C4-2B (cell line): ENCODE data around the gene ASMTL.
"Not testable (repeated sequence)": the region's sequence is repeated elsewhere in the genome, so short reads cannot be mapped to it uniquely, and the experiment has no call there.

Experiments used
- H3K27ac ChIP-seq: fragments of 450-650 bp; 2 replicates; pipeline ENCODE4 v1.5.1; 2017
- CTCF ChIP-seq: fragments of 450-650 bp; conservative IDR thresholded peaks from 2 replicates; pipeline ENCODE4 v1.5.1; 2017; ENCODE audit warnings: mild to moderate bottlenecking
- ZFX ChIP-seq: fragments of 450-650 bp; IDR thresholded peaks from 2 replicates; pipeline ENCODE4 v1.6.1; 2017

The ASMTL gene

GRCh38 chrX:1450361-1451161, 2.1 kb downstream of the ASMTL start:
- no peak overlapping the region for H3K27ac ChIP-seq
- TF ChIP-seq ZFX, result no peak
- no peak for TF ChIP-seq CTCF

DNA sequence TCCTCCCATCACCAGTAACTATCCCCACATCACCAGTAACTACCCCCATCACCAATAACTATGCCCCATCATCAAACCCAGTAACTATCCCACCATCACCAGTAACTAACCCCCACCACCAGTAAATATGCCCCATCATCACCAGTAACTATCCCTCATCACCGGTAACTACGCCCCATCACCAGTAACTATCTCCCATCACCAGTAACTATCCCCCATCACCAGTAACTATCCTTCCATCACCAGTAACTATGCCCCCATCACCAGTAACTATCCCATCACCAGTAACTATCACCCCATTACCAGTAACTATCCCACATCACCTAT, 2.9 kb downstream of the ASMTL start:
- H3K27ac ChIP-seq, result no peak overlapping the region
- TF ChIP-seq ZFX (no peak), CTCF (no peak)

DNA sequence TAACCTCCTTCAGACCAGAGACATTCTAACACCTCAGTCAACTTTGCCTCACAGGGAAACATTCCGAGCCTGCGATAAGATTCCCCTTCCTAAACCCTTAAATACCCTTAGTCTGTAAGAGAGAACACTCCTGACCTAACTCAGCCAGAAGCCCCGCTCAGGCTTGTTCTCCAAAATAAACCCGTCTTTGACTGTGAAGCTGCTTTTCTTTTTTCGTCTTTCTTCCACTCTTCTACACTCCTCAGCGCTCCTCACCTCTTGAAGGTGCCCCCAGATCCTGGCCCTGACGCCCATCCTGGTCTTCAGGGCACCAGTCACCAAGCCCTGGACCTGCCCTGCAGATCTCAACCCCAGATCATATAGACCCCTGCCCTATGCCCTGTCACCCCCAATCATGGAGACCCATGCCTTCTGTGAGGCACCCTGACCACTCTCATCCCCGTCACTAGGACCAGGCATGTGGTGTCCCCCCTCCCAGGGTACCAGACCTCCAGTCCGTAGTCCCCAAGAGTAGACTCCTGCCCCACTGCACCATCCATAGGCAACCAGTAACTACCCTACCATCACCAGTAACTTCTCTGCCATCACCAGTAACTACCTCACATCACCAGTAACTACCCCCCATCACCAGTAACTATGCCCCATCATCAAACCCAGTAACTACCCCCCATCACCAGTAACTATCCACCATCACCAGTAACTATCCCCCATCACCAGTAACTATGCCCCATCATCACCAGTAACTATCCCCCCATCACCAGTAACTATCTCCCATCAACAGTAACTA, 3.5 kb downstream of the ASMTL start:
- TF ChIP-seq CTCF (no peak), ZFX (no peak)

DNA sequence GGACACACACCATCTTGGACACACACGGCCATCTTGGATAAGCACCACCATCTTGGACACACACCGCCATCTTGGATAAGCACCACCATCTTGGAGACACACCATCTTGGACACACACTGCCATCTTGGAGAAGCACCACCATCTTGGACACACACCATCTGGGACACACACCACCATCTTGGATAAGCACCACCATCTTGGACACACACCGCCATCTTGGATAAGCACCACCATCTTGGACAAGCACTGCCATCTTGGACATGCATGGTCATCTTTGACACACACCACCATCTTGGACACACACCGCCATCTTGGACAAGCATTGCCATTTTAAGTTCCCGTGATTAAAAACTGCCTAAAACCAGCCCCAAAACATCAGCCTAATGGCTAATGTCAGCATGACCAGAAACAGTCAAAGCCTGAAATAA, 4.1 kb downstream of the ASMTL start:
- not testable (repeated sequence) for H3K27ac ChIP-seq

More for the DNA sequence above, 3.5 kb downstream of the ASMTL start:
- H3K27ac ChIP-seq, result no peak overlapping the region

GRCh38 chrX:1447969-1448572, 4.6 kb downstream of the ASMTL start:
- H3K27ac ChIP-seq, result not testable (repeated sequence)

- H3K27ac ChIP-seq, result not testable (repeated sequence)
Observed at GRCh38 chrX:1446984-1447968, 5.4 kb downstream of the ASMTL start.

DNA sequence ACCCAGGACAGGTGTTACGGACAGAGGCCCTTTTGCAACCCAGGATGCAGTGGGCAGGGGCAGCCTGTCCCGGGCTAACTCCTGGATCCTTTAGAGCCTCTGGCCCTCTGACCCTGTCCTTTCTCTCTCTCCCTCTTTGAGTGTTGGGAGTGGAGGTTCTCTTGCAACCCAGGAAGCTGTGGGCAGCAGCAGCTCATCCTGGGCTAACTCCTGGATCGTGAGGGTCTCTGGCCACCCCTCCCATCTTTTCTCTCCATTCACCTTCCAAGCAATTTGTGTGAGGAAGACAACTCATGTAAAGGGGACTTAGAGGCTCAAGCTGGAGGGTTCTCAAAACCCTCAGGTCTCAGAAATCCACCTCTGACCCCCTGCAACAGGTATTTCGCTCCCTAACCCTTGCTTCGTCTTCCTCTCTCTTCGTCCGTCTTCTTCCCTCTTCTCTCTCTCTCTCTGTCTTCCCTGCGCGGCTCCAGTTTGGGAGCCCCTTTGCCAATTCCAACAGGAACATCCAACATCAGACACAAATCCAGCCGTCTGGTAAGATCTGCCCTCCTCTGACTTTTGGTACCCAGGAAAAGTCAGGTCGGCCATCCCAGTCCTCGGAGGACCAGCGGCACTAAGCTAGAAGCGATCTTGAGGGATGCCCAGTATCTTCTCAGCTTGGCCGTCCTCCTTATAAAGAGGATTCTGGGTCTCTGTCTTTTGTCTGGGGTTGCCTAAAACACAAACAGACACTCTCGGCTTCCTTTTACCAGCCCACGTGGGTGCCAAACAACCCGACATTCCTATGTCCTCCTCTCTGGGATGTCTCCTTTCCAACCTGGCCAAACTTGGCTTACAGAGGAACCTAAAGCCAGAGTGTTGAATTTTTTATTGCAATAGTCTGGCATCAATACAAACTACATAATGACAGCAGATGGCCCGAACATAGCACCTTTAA, 7.9 kb downstream of the ASMTL start:
- TF ChIP-seq CTCF (no peak), ZFX (no peak)
- H3K27ac ChIP-seq, result no peak overlapping the region

DNA sequence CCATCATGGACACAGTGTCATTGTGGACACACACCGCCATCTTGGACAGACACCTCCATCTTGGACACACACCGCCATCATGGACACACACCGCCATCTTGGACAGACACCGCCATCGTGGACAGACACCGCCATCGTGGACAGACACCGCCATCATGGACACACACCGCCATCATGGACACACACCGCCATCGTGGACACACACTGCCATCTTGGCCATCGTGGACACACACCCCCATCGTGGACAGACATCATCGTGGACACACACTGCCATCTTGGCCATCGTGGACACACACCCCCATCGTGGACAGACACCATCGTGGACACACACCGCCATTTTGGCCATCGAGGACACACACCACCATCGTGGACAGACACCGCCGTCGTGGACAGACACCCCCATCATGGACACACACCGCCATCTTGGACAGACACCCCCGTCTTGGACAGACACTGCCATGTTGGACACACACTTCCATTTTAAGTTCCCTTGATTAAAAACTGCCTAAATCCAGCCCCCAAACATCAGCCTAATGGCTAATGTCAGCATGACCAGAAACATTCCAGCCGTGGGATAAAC, 9.1 kb downstream of the ASMTL start:
- TF ChIP-seq CTCF (no peak), ZFX (no peak)
- no peak overlapping the region for H3K27ac ChIP-seq
